ENCODE results near the gene KIF6.

Gene KIF6

GRCh38 chr6:39572661-39573340 is 152.4 kb downstream of the KIF6 start:
- no peaks in the 10 kb centered on the region for H3K4me1 Mint-ChIP-seq (ENCODE audit: low read depth)
- no peaks in the 10 kb centered on the region for H3K36me3 Mint-ChIP-seq (ENCODE audit: low read depth)
- H3K27me3 Mint-ChIP-seq (ENCODE audit: low read depth) = no peaks in the 10 kb centered on the region
- H3K9me3 Mint-ChIP-seq = no peaks in the 10 kb centered on the region
- no peak overlapping the region for H3K27ac Mint-ChIP-seq
- no peak overlapping the region for H3K4me3 Mint-ChIP-seq

GRCh38 chr6:39568896-39569295 is 156.3 kb downstream of the KIF6 start:
- no peak overlapping the region for H3K27ac Mint-ChIP-seq
- H3K27me3 Mint-ChIP-seq (ENCODE audit: low read depth) = no peaks in the 10 kb centered on the region
- H3K4me1 Mint-ChIP-seq (ENCODE audit: low read depth) = no peaks in the 10 kb centered on the region
- no peaks in the 10 kb centered on the region for H3K9me3 Mint-ChIP-seq
- no peak overlapping the region for H3K4me3 Mint-ChIP-seq
- H3K36me3 Mint-ChIP-seq (ENCODE audit: low read depth) = no peaks in the 10 kb centered on the region

GRCh38 chr6:39567091-39567490 is 158.1 kb downstream of the KIF6 start:
- Mint-ChIP-seq H3K9me3 (no peaks in the 10 kb centered on the region), H3K36me3 (ENCODE audit: low read depth) (no peaks in the 10 kb centered on the region), H3K4me3 (no peak overlapping the region), H3K4me1 (ENCODE audit: low read depth) (no peaks in the 10 kb centered on the region), H3K27ac (no peak overlapping the region), H3K27me3 (ENCODE audit: low read depth) (no peaks in the 10 kb centered on the region)

- H3K27me3 Mint-ChIP-seq (ENCODE audit: low read depth) = no peaks in the 10 kb centered on the region
- H3K36me3 Mint-ChIP-seq (ENCODE audit: low read depth) = no peaks in the 10 kb centered on the region
- no peak overlapping the region for H3K27ac Mint-ChIP-seq
- no peak overlapping the region for H3K4me3 Mint-ChIP-seq
- no peaks in the 10 kb centered on the region for H3K9me3 Mint-ChIP-seq
- H3K4me1 Mint-ChIP-seq (ENCODE audit: low read depth) = no peaks in the 10 kb centered on the region
Observed at GRCh38 chr6:39566456-39566855, 158.8 kb downstream of the KIF6 start.

GRCh38 chr6:39565956-39566355 is 159.3 kb downstream of the KIF6 start:
- H3K27me3 Mint-ChIP-seq (ENCODE audit: low read depth) = no peaks in the 10 kb centered on the region
- no peak overlapping the region for H3K27ac Mint-ChIP-seq
- H3K36me3 Mint-ChIP-seq (ENCODE audit: low read depth) = no peaks in the 10 kb centered on the region
- no peak overlapping the region for H3K4me3 Mint-ChIP-seq
- H3K9me3 Mint-ChIP-seq = no peaks in the 10 kb centered on the region
- H3K4me1 Mint-ChIP-seq (ENCODE audit: low read depth) = no peaks in the 10 kb centered on the region

GRCh38 chr6:39563566-39564311 is 161.5 kb downstream of the KIF6 start:
- Mint-ChIP-seq H3K27me3 (ENCODE audit: low read depth) (no peaks in the 10 kb centered on the region), H3K9me3 (no peaks in the 10 kb centered on the region), H3K27ac (no peak overlapping the region), H3K4me3 (no peak overlapping the region), H3K4me1 (ENCODE audit: low read depth) (no peaks in the 10 kb centered on the region), H3K36me3 (ENCODE audit: low read depth) (no peaks in the 10 kb centered on the region)

- no peaks in the 10 kb centered on the region for H3K9me3 Mint-ChIP-seq
- H3K27ac Mint-ChIP-seq = no peak overlapping the region
- no peak overlapping the region for H3K4me3 Mint-ChIP-seq
- no peaks in the 10 kb centered on the region for H3K4me1 Mint-ChIP-seq (ENCODE audit: low read depth)
- no peaks in the 10 kb centered on the region for H3K27me3 Mint-ChIP-seq (ENCODE audit: low read depth)
- H3K36me3 Mint-ChIP-seq (ENCODE audit: low read depth) = no peaks in the 10 kb centered on the region
Observed at GRCh38 chr6:39561536-39562266, 163.5 kb downstream of the KIF6 start.

- Mint-ChIP-seq H3K27me3 (ENCODE audit: low read depth) (no peaks in the 10 kb centered on the region), H3K27ac (no peak overlapping the region), H3K36me3 (ENCODE audit: low read depth) (no peaks in the 10 kb centered on the region), H3K4me3 (no peak overlapping the region), H3K4me1 (ENCODE audit: low read depth) (no peaks in the 10 kb centered on the region), H3K9me3 (no peaks in the 10 kb centered on the region)
Observed at GRCh38 chr6:39560915-39561314, 164.3 kb downstream of the KIF6 start.

- Mint-ChIP-seq H3K4me3 (no peak overlapping the region), H3K36me3 (ENCODE audit: low read depth) (no peaks in the 10 kb centered on the region), H3K27ac (no peak overlapping the region), H3K27me3 (ENCODE audit: low read depth) (no peaks in the 10 kb centered on the region), H3K4me1 (ENCODE audit: low read depth) (no peaks in the 10 kb centered on the region), H3K9me3 (no peaks in the 10 kb centered on the region)
Observed at GRCh38 chr6:39558591-39559190, 166.5 kb downstream of the KIF6 start.

- Mint-ChIP-seq H3K27ac (no peak overlapping the region), H3K4me3 (no peak overlapping the region), H3K4me1 (ENCODE audit: low read depth) (no peaks in the 10 kb centered on the region), H3K9me3 (no peaks in the 10 kb centered on the region), H3K27me3 (ENCODE audit: low read depth) (no peaks in the 10 kb centered on the region), H3K36me3 (ENCODE audit: low read depth) (no peaks in the 10 kb centered on the region)
Observed at GRCh38 chr6:39558079-39558478, 167.1 kb downstream of the KIF6 start.

- Mint-ChIP-seq H3K9me3 (no peaks in the 10 kb centered on the region), H3K4me3 (no peak overlapping the region), H3K27ac (no peak overlapping the region), H3K36me3 (ENCODE audit: low read depth) (no peaks in the 10 kb centered on the region), H3K4me1 (ENCODE audit: low read depth) (no peaks in the 10 kb centered on the region), H3K27me3 (ENCODE audit: low read depth) (peaks cover 6% of the 10 kb centered on the region)
Observed at GRCh38 chr6:39555136-39555535, 170.1 kb downstream of the KIF6 start.

- H3K27me3 Mint-ChIP-seq (ENCODE audit: low read depth) = peaks cover 6% of the 10 kb centered on the region
- no peaks in the 10 kb centered on the region for H3K9me3 Mint-ChIP-seq
- no peak overlapping the region for H3K4me3 Mint-ChIP-seq
- H3K27ac Mint-ChIP-seq = no peak overlapping the region
- H3K36me3 Mint-ChIP-seq (ENCODE audit: low read depth) = no peaks in the 10 kb centered on the region
- H3K4me1 Mint-ChIP-seq (ENCODE audit: low read depth) = no peaks in the 10 kb centered on the region
Observed at GRCh38 chr6:39553860-39554802, 171.1 kb downstream of the KIF6 start.

GRCh38 chr6:39553029-39553428 is 172.2 kb downstream of the KIF6 start:
- Mint-ChIP-seq H3K4me3 (no peak overlapping the region), H3K36me3 (ENCODE audit: low read depth) (no peaks in the 10 kb centered on the region), H3K4me1 (ENCODE audit: low read depth) (no peaks in the 10 kb centered on the region), H3K27ac (no peak overlapping the region), H3K9me3 (no peaks in the 10 kb centered on the region), H3K27me3 (ENCODE audit: low read depth) (peaks cover 6% of the 10 kb centered on the region)

GRCh38 chr6:39550191-39550590 is 175.0 kb downstream of the KIF6 start:
- Mint-ChIP-seq H3K4me1 (ENCODE audit: low read depth) (no peaks in the 10 kb centered on the region), H3K27ac (no peak overlapping the region), H3K36me3 (ENCODE audit: low read depth) (no peaks in the 10 kb centered on the region), H3K4me3 (no peak overlapping the region), H3K27me3 (ENCODE audit: low read depth) (peaks cover 12% of the 10 kb centered on the region), H3K9me3 (no peaks in the 10 kb centered on the region)
